Chondrocyte (in vitro differentiated cells): ENCODE data around the gene MOB4. TPM values are rescaled to one million over a fixed set of nuclear protein-coding genes. Genes with fewer than 3 reads are reported as not detected.

ENCODE experiments used
- DNase-seq: peaks from one replicate; pipeline ENCODE4 v3.0.0; 2021; ENCODE audit warnings: mixed read lengths, low spot score
- H3K27ac Mint-ChIP-seq: one replicate; pipeline ENCODE4 v1.8.0; 2021; ENCODE audit warnings: mild to moderate bottlenecking, moderate library complexity, mixed read lengths; ENCODE audit not compliant: unreplicated experiment
- H3K27me3 Mint-ChIP-seq: 2 replicates; pipeline ENCODE4 v1.8.0; 2021; ENCODE audit warnings: low read depth, mixed read lengths
- H3K36me3 Mint-ChIP-seq: 2 replicates; pipeline ENCODE4 v1.8.0; 2021; ENCODE audit warnings: low read depth, mixed read lengths
- H3K4me1 Mint-ChIP-seq: 2 replicates; pipeline ENCODE4 v1.8.0; 2021; ENCODE audit warnings: low read depth, mild to moderate bottlenecking, mixed read lengths
- H3K4me3 Mint-ChIP-seq: one replicate; pipeline ENCODE4 v1.8.0; 2021; ENCODE audit warnings: mild to moderate bottlenecking, moderate library complexity, mixed read lengths; ENCODE audit not compliant: unreplicated experiment
- H3K9me3 Mint-ChIP-seq: 2 replicates; pipeline ENCODE4 v1.8.0; 2021; ENCODE audit warnings: low read depth, mixed read lengths
- total RNA-seq: library from RNA; stranded (reverse); gene quantifications from 3 replicates; pipeline ENCODE4 v1.2.1, GENCODE V29; 2021
- TF ChIP-seq, protein P1 (sequence below): fragments of 200-600 bp; sonication (generic); IDR thresholded peaks from 2 replicates; pipeline ENCODE4 v1.5.0; 2021; ENCODE audit warnings: antibody characterized with exemption, mild to moderate bottlenecking, moderate library complexity

The MOB4 gene
- total RNA-seq, 1 donor from 2014 or later: 30.8 TPM

DNA sequence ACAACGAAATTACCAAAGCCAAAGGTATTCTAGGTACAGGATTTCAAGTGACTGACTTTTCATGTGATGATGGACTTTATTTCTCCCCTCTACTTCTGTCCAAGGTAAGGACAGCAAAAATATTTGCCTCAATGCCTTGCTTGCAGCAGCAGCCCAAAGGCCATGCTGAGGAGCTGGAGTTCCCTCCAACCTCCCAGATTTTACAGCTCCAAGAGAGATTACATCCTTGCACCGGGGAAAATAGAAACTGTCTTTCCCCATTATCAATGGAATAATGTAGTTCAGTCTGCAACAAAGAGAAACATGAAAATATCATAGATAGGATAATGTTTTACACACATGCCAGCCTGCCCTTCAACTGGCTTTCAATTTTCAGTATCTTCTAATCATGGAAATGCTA lies 29.7 kb upstream of the MOB4 start:
- Mint-ChIP-seq H3K27me3 (no peaks in the 10 kb centered on the region), H3K36me3 (peaks cover 35% of the 10 kb centered on the region), H3K27ac (no peak overlapping the region), H3K9me3 (peaks cover 7% of the 10 kb centered on the region), H3K4me3 (no peak overlapping the region), H3K4me1 (no peaks in the 10 kb centered on the region)
- TF ChIP-seq, protein P1, sequence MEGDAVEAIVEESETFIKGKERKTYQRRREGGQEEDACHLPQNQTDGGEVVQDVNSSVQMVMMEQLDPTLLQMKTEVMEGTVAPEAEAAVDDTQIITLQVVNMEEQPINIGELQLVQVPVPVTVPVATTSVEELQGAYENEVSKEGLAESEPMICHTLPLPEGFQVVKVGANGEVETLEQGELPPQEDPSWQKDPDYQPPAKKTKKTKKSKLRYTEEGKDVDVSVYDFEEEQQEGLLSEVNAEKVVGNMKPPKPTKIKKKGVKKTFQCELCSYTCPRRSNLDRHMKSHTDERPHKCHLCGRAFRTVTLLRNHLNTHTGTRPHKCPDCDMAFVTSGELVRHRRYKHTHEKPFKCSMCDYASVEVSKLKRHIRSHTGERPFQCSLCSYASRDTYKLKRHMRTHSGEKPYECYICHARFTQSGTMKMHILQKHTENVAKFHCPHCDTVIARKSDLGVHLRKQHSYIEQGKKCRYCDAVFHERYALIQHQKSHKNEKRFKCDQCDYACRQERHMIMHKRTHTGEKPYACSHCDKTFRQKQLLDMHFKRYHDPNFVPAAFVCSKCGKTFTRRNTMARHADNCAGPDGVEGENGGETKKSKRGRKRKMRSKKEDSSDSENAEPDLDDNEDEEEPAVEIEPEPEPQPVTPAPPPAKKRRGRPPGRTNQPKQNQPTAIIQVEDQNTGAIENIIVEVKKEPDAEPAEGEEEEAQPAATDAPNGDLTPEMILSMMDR: no peak
- no peak for DNase-seq

DNA sequence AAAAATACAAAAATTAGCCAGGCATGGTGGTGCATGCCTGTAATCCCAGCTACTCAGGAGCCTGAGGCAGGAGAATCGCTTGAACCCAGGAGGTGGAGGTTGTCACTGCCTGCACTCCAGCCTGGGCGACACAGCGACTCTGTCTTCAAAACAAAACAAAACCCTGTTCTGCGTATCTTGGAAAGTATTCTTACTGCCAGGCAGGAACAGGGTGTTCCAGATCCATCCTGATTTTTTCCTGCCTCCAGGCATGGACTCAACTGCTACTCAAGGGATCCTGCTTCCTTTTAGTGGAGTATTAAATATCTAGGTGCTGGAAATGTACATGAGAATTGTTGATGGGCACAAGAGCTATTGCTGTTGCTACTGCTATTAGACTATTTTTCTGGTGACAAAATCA lies 28.5 kb upstream of the MOB4 start:
- no peak for DNase-seq
- no peak overlapping the region for H3K27ac Mint-ChIP-seq
- no peak overlapping the region for H3K4me3 Mint-ChIP-seq
- H3K9me3 Mint-ChIP-seq: peaks cover 7% of the 10 kb centered on the region
- peaks cover 38% of the 10 kb centered on the region for H3K36me3 Mint-ChIP-seq
- no peaks in the 10 kb centered on the region for H3K27me3 Mint-ChIP-seq
- TF ChIP-seq, protein P1: no peak
- no peaks in the 10 kb centered on the region for H3K4me1 Mint-ChIP-seq

DNA sequence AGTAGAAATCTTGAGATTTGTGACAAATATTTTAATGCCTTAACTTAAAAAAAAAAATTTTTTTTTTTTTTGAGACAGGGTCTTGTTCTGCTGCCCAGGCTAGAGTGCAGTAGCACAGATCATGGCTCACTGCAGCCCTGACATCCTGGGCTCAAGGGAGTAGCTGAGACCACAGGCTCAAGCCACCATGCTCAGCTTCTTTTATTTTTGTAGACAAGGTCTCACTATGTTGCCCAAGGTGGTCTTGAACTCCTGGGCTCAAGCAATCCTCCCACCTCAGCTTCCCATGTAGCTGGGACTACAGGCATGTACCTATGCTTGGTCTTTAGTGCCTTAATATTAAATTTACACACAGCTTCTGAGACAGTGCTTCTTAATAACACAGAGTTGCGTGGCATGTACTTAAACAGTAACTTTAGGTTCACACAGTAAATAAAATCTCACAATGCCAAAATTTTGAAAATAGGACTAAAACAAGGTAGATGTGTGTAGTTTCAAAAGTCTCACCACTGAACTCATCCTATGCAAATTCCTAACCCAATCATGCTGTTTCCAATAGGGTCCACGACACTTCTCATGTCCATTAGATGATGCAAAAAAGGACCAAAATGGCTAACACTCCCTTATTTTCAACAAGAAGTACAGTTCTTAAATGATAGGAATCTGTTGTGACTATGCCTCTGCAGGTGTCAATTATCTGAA lies 20.3 kb upstream of the MOB4 start:
- no peak for DNase-seq
- Mint-ChIP-seq H3K9me3 (no peaks in the 10 kb centered on the region), H3K27ac (no peak overlapping the region), H3K27me3 (no peaks in the 10 kb centered on the region), H3K36me3 (peaks cover 26% of the 10 kb centered on the region), H3K4me1 (peaks cover 31% of the 10 kb centered on the region), H3K4me3 (no peak overlapping the region)
- TF ChIP-seq, protein P1: no peak

DNA sequence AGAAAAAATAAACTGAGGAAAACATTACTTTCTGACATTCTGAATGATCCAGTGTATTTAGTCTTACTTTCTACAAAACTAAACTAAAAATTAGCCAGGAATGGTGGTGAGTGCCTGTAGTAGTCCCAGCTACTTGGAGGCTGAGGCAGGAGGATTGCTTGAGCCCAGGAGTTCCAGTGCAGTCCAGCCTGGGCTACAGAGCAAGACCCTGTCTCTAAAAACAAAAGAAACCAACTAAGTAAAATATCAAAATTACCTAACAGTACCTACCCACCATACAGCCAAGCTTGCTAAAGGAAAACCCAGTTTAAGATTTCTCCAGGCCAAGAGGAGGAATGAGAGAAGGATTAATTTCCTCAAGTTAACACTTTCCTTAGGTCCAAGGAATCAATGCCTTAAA lies 19.2 kb upstream of the MOB4 start:
- TF ChIP-seq, protein P1: no peak
- Mint-ChIP-seq H3K9me3 (no peaks in the 10 kb centered on the region), H3K27me3 (no peaks in the 10 kb centered on the region), H3K4me3 (no peak overlapping the region), H3K4me1 (peaks cover 40% of the 10 kb centered on the region), H3K27ac (peak overlapping the region; percentile 49), H3K36me3 (peaks cover 22% of the 10 kb centered on the region)
- DNase-seq: no peak

DNA sequence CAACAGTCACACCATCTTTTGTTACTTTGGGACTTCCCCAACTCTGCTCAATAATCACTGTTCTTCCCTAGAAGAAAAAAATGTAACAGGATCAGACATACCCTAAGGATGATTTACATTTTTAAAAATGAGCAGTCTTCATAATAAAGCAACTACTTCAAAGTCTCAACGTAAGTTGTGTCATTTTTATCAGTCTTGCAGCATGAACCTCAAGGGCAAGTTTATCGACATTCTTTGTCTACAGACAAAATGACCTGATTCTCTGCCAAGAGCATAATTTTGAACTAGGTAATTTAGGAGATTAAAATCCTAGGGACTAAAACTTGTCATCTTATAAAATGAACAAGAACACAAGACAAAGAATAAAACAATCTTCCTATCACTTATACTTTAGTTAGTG lies 18.5 kb upstream of the MOB4 start:
- peaks cover 46% of the 10 kb centered on the region for H3K4me1 Mint-ChIP-seq

More for the DNA sequence above, 18.5 kb upstream of the MOB4 start:
- H3K4me3 Mint-ChIP-seq: peak overlapping the region; percentile 88
- TF ChIP-seq, protein P1: no peak
- no peaks in the 10 kb centered on the region for H3K27me3 Mint-ChIP-seq
- H3K36me3 Mint-ChIP-seq: peaks cover 25% of the 10 kb centered on the region
- no peaks in the 10 kb centered on the region for H3K9me3 Mint-ChIP-seq
- peak overlapping the region; percentile 27 for H3K27ac Mint-ChIP-seq
- no peak for DNase-seq
